OCI-LY1 (cell line): Measurements from ENCODE around the gene DUS2.

ENCODE experiments used
- H2AFZ ChIP-seq: fragments of 200-600 bp; sonication (generic), shearing (Covaris generic); 2 replicates; pipeline ENCODE4 v1.6.0; 2014; ENCODE audit warnings: antibody characterized with exemption, mild to moderate bottlenecking, low read length
- H3F3A ChIP-seq: fragments of 200-600 bp; sonication (generic), shearing (Covaris generic); 2 replicates; pipeline ENCODE4 v1.6.0; 2014; ENCODE audit warnings: mild to moderate bottlenecking, antibody characterized with exemption, low read length, moderate library complexity; ENCODE audit not compliant: insufficient read depth
- H3K27ac ChIP-seq: fragments of 200-600 bp; sonication (generic); 2 replicates; pipeline ENCODE4 v1.5.1; 2014; ENCODE audit warnings: low read length, mixed run types, mild to moderate bottlenecking, low read depth; ENCODE audit not compliant: poor library complexity, severe bottlenecking
- H3K27me3 ChIP-seq: fragments of 200-600 bp; sonication (generic); 2 replicates; pipeline ENCODE4 v1.6.0; 2014; ENCODE audit warnings: antibody characterized with exemption, mild to moderate bottlenecking, low read length, moderate library complexity; ENCODE audit not compliant: insufficient read depth
- H3K36me3 ChIP-seq: fragments of 200-600 bp; sonication (generic); 2 replicates; pipeline ENCODE4 v1.6.1; 2014; ENCODE audit warnings: mild to moderate bottlenecking, antibody characterized with exemption, low read length, moderate library complexity, mixed read lengths; ENCODE audit not compliant: insufficient read depth
- H3K4me1 ChIP-seq: fragments of 200-600 bp; sonication (generic); 2 replicates; pipeline ENCODE4 v1.5.1; 2014; ENCODE audit warnings: mild to moderate bottlenecking, low read length, moderate library complexity; ENCODE audit not compliant: insufficient read depth, severe bottlenecking
- H3K4me2 ChIP-seq: fragments of 200-600 bp; sonication (generic), shearing (Covaris generic); 2 replicates; pipeline ENCODE4 v1.6.1; 2014; ENCODE audit warnings: low read length
- H3K4me3 ChIP-seq: fragments of 200-600 bp; sonication (generic); 2 replicates; pipeline ENCODE4 v1.5.1; 2014; ENCODE audit warnings: low read length, low read depth, mild to moderate bottlenecking, mixed read lengths; ENCODE audit not compliant: poor library complexity, severe bottlenecking
- H3K79me2 ChIP-seq: fragments of 200-600 bp; shearing (Covaris generic); 2 replicates; pipeline ENCODE4 v1.6.1; 2016; ENCODE audit warnings: mixed run types, low read length, mixed read lengths; ENCODE audit not compliant: insufficient read depth
- H3K9ac ChIP-seq: fragments of 200-600 bp; sonication (generic), shearing (Covaris generic); 2 replicates; pipeline ENCODE4 v1.6.1; 2014; ENCODE audit warnings: mild to moderate bottlenecking, low read length, mixed read lengths
- H3K9me2 ChIP-seq: fragments of 200-600 bp; sonication (generic), shearing (Covaris generic); 2 replicates; pipeline ENCODE4 v1.6.1; 2014; ENCODE audit warnings: low read depth, mild to moderate bottlenecking, low read length, mixed read lengths
- H3K9me3 ChIP-seq: fragments of 200-600 bp; shearing (Covaris generic); 2 replicates; pipeline ENCODE4 v1.6.1; 2014; ENCODE audit warnings: low read length, mixed read lengths
- H4K20me1 ChIP-seq: fragments of 200-600 bp; sonication (generic), shearing (Covaris generic); 2 replicates; pipeline ENCODE4 v1.6.0; 2016; ENCODE audit warnings: mild to moderate bottlenecking, low read length; ENCODE audit not compliant: insufficient read depth
- EZH2 ChIP-seq: fragments of 200-600 bp; sonication (generic), shearing (Covaris generic); IDR thresholded peaks from 2 replicates; pipeline ENCODE4 v1.8.0; 2017; ENCODE audit warnings: borderline replicate concordance, mixed run types, mild to moderate bottlenecking, antibody characterized with exemption, low read length, moderate library complexity, mixed read lengths
- TF ChIP-seq, protein P1 (sequence below): fragments of 200-600 bp; sonication (generic), shearing (Covaris generic); IDR thresholded peaks from 2 replicates; pipeline ENCODE4 v1.5.1; 2017; ENCODE audit warnings: mild to moderate bottlenecking, antibody characterized with exemption, low read length, moderate library complexity, mixed read lengths

Gene DUS2

DNA sequence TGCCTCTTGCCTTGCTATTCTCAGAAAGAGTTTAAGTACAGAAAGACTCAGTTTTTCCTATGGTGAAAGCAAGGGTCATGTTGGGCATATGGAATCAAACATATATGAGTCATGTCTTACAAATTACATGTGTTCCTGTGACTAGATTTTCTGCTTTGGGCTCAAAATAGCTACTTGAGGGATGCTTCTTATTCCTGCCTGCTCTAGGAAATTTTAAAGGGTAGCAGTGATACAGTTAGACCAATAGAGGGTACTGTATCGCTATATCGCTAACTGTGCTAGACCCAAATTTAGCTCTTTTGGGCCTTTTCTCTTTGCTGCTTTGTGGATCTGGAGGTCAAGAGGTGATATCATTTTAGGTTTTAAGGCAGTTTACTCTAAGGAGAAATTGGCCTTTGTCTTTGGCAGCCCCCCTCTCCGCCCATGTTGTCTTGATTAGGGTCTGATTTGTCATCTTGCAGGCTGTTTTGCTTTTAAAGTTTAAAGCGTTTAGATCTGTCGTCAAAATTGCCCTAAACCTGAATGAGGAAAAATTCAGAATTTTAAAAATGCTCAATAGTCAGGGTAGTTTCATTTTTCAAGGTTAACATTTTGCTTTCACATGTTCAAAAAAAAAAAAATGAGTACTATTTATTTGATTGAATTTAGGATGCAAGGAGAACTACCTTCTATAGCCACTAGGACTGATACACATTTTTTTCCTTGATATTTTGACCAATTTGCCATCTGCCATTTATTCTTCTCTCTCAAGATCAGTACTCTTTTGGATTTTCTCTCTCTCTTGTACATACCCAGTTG is 70.9 kb downstream of the DUS2 start:
- Histone ChIP-seq H3K9me2 (no peaks in the 10 kb centered on the region), H3K27me3 (no peaks in the 10 kb centered on the region), H3K36me3 (no peaks in the 10 kb centered on the region), H3F3A (no peaks in the 10 kb centered on the region), H3K4me3 (no peak overlapping the region), H3K4me2 (no peak overlapping the region), H3K79me2 (peaks cover 84% of the 10 kb centered on the region), H3K9ac (no peak overlapping the region), H3K4me1 (peaks cover 36% of the 10 kb centered on the region), H4K20me1 (no peaks in the 10 kb centered on the region; the same call in 1 of the 2 replicates), H2AFZ (no peak overlapping the region), H3K27ac (no peak overlapping the region), H3K9me3 (no peaks in the 10 kb centered on the region)
- TF ChIP-seq EZH2 = no peak
- TF ChIP-seq, protein P1, sequence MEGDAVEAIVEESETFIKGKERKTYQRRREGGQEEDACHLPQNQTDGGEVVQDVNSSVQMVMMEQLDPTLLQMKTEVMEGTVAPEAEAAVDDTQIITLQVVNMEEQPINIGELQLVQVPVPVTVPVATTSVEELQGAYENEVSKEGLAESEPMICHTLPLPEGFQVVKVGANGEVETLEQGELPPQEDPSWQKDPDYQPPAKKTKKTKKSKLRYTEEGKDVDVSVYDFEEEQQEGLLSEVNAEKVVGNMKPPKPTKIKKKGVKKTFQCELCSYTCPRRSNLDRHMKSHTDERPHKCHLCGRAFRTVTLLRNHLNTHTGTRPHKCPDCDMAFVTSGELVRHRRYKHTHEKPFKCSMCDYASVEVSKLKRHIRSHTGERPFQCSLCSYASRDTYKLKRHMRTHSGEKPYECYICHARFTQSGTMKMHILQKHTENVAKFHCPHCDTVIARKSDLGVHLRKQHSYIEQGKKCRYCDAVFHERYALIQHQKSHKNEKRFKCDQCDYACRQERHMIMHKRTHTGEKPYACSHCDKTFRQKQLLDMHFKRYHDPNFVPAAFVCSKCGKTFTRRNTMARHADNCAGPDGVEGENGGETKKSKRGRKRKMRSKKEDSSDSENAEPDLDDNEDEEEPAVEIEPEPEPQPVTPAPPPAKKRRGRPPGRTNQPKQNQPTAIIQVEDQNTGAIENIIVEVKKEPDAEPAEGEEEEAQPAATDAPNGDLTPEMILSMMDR = peak; percentile 74

DNA sequence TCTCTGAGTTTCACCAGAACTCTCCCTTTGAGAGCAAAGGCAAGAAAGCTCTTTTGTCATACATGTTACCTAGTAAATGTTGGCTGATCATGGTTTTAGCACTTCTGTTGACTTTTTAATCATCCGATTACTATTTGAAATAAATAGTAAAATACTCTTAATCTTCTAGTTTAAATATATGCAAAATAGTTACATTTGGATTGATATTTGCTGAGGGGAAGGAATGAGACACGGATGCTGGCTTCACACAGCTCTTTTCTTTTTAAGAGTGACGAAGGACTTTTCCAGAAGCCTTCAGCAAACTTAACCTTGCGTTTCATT is 71.5 kb downstream of the DUS2 start:
- Histone ChIP-seq H3K27ac (no peak overlapping the region), H2AFZ (no peak overlapping the region), H3K27me3 (no peaks in the 10 kb centered on the region), H3K4me3 (no peak overlapping the region), H4K20me1 (no peaks in the 10 kb centered on the region; the same call in 1 of the 2 replicates), H3K9me3 (no peaks in the 10 kb centered on the region), H3K79me2 (peaks cover 81% of the 10 kb centered on the region), H3K36me3 (no peaks in the 10 kb centered on the region), H3F3A (no peaks in the 10 kb centered on the region), H3K9ac (no peak overlapping the region), H3K9me2 (no peaks in the 10 kb centered on the region), H3K4me2 (no peak overlapping the region), H3K4me1 (peaks cover 31% of the 10 kb centered on the region)
- TF ChIP-seq, protein P1 = no peak
- TF ChIP-seq EZH2 = no peak

DNA sequence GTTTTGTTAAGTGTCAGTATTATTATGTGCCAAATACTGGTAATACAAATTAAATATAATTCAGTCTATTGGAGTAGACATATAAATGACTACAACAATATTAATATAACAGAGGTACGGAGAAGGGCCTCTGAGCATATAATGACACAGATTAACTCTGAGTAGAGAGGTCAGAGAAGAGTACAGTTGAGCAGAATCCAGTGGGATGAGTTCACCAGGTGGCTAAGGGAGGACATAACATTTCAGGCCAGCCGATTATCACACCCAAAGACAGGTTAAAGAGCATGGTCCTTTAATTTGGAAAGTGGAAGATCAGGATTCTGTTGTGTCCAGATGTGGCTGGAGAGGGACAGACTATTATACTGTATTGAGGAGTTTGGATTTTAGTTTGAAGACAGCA is 73.4 kb downstream of the DUS2 start:
- no peak overlapping the region for H3K4me3 ChIP-seq
- H3K9me2 ChIP-seq = no peaks in the 10 kb centered on the region
- no peak overlapping the region for H3K27ac ChIP-seq
- H4K20me1 ChIP-seq = no peaks in the 10 kb centered on the region; the same call in 1 of the 2 replicates
- H3K4me1 ChIP-seq = peaks cover 12% of the 10 kb centered on the region
- H3K4me2 ChIP-seq = no peak overlapping the region
- no peak overlapping the region for H3K9ac ChIP-seq
- TF ChIP-seq, protein P1 = no peak
- TF ChIP-seq EZH2 = no peak
- no peaks in the 10 kb centered on the region for H3F3A ChIP-seq
- no peaks in the 10 kb centered on the region for H3K9me3 ChIP-seq
- H2AFZ ChIP-seq = no peak overlapping the region
- peaks cover 77% of the 10 kb centered on the region for H3K79me2 ChIP-seq
- H3K27me3 ChIP-seq = no peaks in the 10 kb centered on the region
- no peaks in the 10 kb centered on the region for H3K36me3 ChIP-seq
